ENCODE measurements around the gene ADAMTS12. TPM values are rescaled to one million over a fixed set of nuclear protein-coding genes. Genes with fewer than 3 reads are reported as not detected.

Gene ADAMTS12
- total and polyA plus RNA-seq, 3 experiments from 2014 or later, result not detected

GRCh38 chr5:33482335-33482734 lies 409.5 kb downstream of the ADAMTS12 start:
- Mint-ChIP-seq H3K9me3 (no peaks in the 10 kb centered on the region), H3K4me3 (no peak overlapping the region), H3K27ac (no peak overlapping the region), H3K4me1 (no peaks in the 10 kb centered on the region), H3K36me3 (peaks cover 0 to 13% (median under 1%) of the 10 kb centered on the region in 3 donors), H3K27me3 (no peaks in the 10 kb centered on the region)
- no peak overlapping the region for H3K4me3 ChIP-seq (ENCODE audit: low read length)
- peaks cover 3% of the 10 kb centered on the region for H3K36me3 ChIP-seq (ENCODE audit: insufficient read depth, low read length)
- no peak overlapping the region for H3K27ac ChIP-seq (ENCODE audit: low read depth, low read length)
- no peaks in the 10 kb centered on the region for H3K27me3 ChIP-seq (ENCODE audit: insufficient read depth, low read length, poor library complexity, severe bottlenecking)
- POLR2A ChIA-PET, result no interaction called here
- H3K4me1 ChIP-seq (ENCODE audit: insufficient read depth, low read length), result no peaks in the 10 kb centered on the region
- no peak for DNase-seq
- no peaks in the 10 kb centered on the region for H3K9me3 ChIP-seq (ENCODE audit: low read length)
- CTCF ChIA-PET, result no interaction called here

DNA sequence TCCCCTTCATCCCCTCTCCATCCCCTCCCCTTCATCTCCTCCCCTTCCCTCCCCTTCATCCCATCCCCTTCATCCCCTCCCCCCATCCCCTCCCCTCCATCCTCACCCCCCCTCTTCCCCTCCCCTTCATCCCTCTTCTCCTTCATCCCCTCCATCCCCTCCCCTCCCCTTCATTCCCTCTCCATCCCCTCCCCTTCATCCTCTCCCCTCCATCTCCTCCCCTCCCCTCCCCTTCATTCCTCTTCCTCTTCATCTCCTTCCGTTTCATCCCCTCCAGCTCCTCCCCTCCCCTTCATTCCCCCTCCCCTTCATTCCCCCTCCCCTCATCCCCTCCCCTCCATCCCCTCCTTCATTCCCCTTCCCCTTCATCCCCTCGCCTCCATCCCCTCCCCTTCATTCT lies 410.9 kb downstream of the ADAMTS12 start:
- Mint-ChIP-seq H3K4me3 (no peak overlapping the region), H3K27ac (no peak overlapping the region), H3K4me1 (no peaks in the 10 kb centered on the region), H3K36me3 (peaks cover 4 to 24% (median 11%) of the 10 kb centered on the region in 3 donors), H3K9me3 (no peaks in the 10 kb centered on the region), H3K27me3 (no peaks in the 10 kb centered on the region)
- no peaks in the 10 kb centered on the region for H3K9me3 ChIP-seq (ENCODE audit: low read length)
- H3K27me3 ChIP-seq (ENCODE audit: insufficient read depth, low read length, poor library complexity, severe bottlenecking), result no peaks in the 10 kb centered on the region
- H3K36me3 ChIP-seq (ENCODE audit: insufficient read depth, low read length), result peaks cover 11% of the 10 kb centered on the region
- ChIA-PET CTCF (no interaction called here), POLR2A (no interaction called here)
- no peaks in the 10 kb centered on the region for H3K4me1 ChIP-seq (ENCODE audit: insufficient read depth, low read length)
- no peak overlapping the region for H3K4me3 ChIP-seq (ENCODE audit: low read length)
- no peak for DNase-seq
- no peak overlapping the region for H3K27ac ChIP-seq (ENCODE audit: low read depth, low read length)

GRCh38 chr5:33479311-33479710 lies 412.5 kb downstream of the ADAMTS12 start:
- ChIA-PET POLR2A (no interaction called here), CTCF (no interaction called here)
- Mint-ChIP-seq H3K9me3 (no peaks in the 10 kb centered on the region), H3K27ac (no peak overlapping the region), H3K36me3 (peaks cover 20 to 40% (median 23%) of the 10 kb centered on the region in 3 donors), H3K4me3 (no peak overlapping the region), H3K27me3 (no peaks in the 10 kb centered on the region), H3K4me1 (no peaks in the 10 kb centered on the region)
- Histone ChIP-seq H3K27me3 (ENCODE audit: insufficient read depth, low read length, poor library complexity, severe bottlenecking) (no peaks in the 10 kb centered on the region), H3K4me1 (ENCODE audit: insufficient read depth, low read length) (no peaks in the 10 kb centered on the region), H3K36me3 (ENCODE audit: insufficient read depth, low read length) (peaks cover 11% of the 10 kb centered on the region), H3K27ac (ENCODE audit: low read depth, low read length) (no peak overlapping the region), H3K9me3 (ENCODE audit: low read length) (no peaks in the 10 kb centered on the region), H3K4me3 (ENCODE audit: low read length) (no peak overlapping the region)
- no peak for DNase-seq

DNA sequence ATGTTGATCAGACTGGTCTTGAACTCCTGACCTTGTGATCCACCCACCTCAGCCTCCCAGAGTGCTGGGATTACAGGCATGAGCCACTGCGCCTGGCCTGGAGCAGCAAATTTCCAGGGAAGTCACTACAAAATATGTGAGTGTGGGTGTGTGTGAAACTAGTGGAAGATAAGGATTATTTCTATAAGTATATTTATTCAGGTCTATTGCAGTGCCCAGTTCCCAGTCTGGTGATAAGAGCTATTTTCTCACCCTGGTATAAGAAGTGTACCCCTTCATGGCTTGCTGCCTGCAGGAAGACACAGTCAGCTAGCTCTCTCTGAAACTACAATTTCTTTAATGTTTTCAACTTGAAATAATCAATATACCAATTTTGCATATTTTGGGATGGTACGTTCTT lies 414.0 kb downstream of the ADAMTS12 start:
- Histone ChIP-seq H3K27me3 (ENCODE audit: insufficient read depth, low read length, poor library complexity, severe bottlenecking) (no peaks in the 10 kb centered on the region), H3K9me3 (ENCODE audit: low read length) (no peaks in the 10 kb centered on the region), H3K4me1 (ENCODE audit: insufficient read depth, low read length) (no peaks in the 10 kb centered on the region), H3K36me3 (ENCODE audit: insufficient read depth, low read length) (peaks cover 11% of the 10 kb centered on the region), H3K4me3 (ENCODE audit: low read length) (no peak overlapping the region), H3K27ac (ENCODE audit: low read depth, low read length) (no peak overlapping the region)
- Mint-ChIP-seq H3K9me3 (no peaks in the 10 kb centered on the region), H3K27ac (no peak overlapping the region), H3K27me3 (no peaks in the 10 kb centered on the region), H3K4me1 (no peaks in the 10 kb centered on the region), H3K36me3 (peaks cover 21 to 51% (median 28%) of the 10 kb centered on the region in 3 donors), H3K4me3 (no peak overlapping the region)
- ChIA-PET POLR2A (interaction anchor here (0.6 kb wide), 2 partner anchors 17 to 18 kb away, joined by 3 to 11 read pairs; no protein-coding TSS in a partner anchor), CTCF (no interaction called here)
- no peak for DNase-seq

DNA sequence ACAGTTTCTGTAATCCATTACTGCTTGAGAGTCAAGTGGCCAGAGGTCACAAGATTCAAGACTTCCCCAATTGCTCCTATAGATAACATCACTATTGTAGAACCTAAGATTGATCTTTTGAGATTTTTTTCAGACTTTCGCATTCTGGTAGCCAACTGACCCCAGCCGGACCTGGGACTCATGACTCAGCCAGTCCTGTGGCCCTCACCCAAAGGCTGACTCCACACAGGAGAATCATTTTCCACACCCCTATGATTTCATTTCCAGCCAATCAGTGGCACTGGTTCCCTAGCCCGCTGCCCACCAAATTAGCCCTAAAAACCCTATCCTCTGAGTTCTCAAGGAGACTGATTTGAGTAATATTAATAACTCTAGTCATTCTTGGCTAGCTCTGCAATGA lies 414.8 kb downstream of the ADAMTS12 start:
- no peak overlapping the region for H3K27ac Mint-ChIP-seq
- H3K4me1 ChIP-seq (ENCODE audit: insufficient read depth, low read length), result no peaks in the 10 kb centered on the region
- H3K4me3 ChIP-seq (ENCODE audit: low read length), result no peak overlapping the region
- peaks cover 8% of the 10 kb centered on the region for H3K36me3 ChIP-seq (ENCODE audit: insufficient read depth, low read length)
- no peak overlapping the region for H3K4me3 Mint-ChIP-seq
- H3K27ac ChIP-seq (ENCODE audit: low read depth, low read length), result no peak overlapping the region
- no peaks in the 10 kb centered on the region for H3K9me3 ChIP-seq (ENCODE audit: low read length)
- H3K27me3 Mint-ChIP-seq, result no peaks in the 10 kb centered on the region
- no peaks in the 10 kb centered on the region for H3K27me3 ChIP-seq (ENCODE audit: insufficient read depth, low read length, poor library complexity, severe bottlenecking)
- no peaks in the 10 kb centered on the region for H3K9me3 Mint-ChIP-seq
- POLR2A ChIA-PET, result no interaction called here
- peaks cover 28 to 58% (median 33%) of the 10 kb centered on the region in 3 donors for H3K36me3 Mint-ChIP-seq
- CTCF ChIA-PET, result no interaction called here
- no peaks in the 10 kb centered on the region for H3K4me1 Mint-ChIP-seq
- DNase-seq, result no peak

- Histone ChIP-seq H3K36me3 (ENCODE audit: insufficient read depth, low read length) (peaks cover 8% of the 10 kb centered on the region), H3K9me3 (ENCODE audit: low read length) (no peaks in the 10 kb centered on the region), H3K4me3 (ENCODE audit: low read length) (no peak overlapping the region), H3K27me3 (ENCODE audit: insufficient read depth, low read length, poor library complexity, severe bottlenecking) (no peaks in the 10 kb centered on the region), H3K4me1 (ENCODE audit: insufficient read depth, low read length) (no peaks in the 10 kb centered on the region), H3K27ac (ENCODE audit: low read depth, low read length) (no peak overlapping the region)
- Mint-ChIP-seq H3K27me3 (no peaks in the 10 kb centered on the region), H3K4me1 (no peaks in the 10 kb centered on the region), H3K9me3 (no peaks in the 10 kb centered on the region), H3K4me3 (no peak overlapping the region), H3K36me3 (peaks cover 32 to 70% (median 36%) of the 10 kb centered on the region in 3 donors), H3K27ac (peak overlapping the region in 1 of 8 donors; percentile 45)
- ChIA-PET CTCF (no interaction called here), POLR2A (no interaction called here)
- DNase-seq, result no peak
Observed at GRCh38 chr5:33475706-33476105, 416.1 kb downstream of the ADAMTS12 start.

DNA sequence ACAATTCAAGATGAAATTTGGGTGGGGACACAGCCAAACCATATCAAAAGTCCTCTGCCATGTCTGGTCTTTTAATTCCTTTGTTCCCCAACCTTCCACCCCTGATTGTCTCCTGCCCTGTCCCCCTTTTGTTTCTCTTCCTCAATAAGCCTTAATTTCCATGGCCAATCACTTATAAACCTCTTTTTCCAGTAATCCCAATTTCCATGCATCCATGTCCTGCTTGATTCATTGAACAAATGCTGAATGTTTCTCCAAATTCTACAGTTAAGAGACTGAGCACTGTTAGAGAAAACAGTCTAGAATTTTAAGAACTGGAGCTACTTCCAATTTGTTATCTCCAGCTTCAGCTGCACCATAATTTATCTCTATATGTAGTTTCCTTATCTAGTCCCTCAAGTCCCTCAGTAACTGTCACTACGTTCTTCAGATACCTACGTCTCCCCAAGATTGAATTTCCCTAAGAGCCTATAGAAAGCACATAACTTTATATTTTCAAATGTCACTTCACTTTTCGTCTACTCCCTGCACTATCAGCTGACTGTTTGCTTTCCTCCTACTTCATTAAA lies 416.8 kb downstream of the ADAMTS12 start:
- H3K4me3 Mint-ChIP-seq, result no peak overlapping the region
- no peaks in the 10 kb centered on the region for H3K4me1 Mint-ChIP-seq
- no peak overlapping the region for H3K4me3 ChIP-seq (ENCODE audit: low read length)
- H3K4me1 ChIP-seq (ENCODE audit: insufficient read depth, low read length), result no peaks in the 10 kb centered on the region
- H3K36me3 ChIP-seq (ENCODE audit: insufficient read depth, low read length), result peaks cover 8% of the 10 kb centered on the region
- H3K27ac Mint-ChIP-seq, result peak overlapping the region in 2 of 8 donors; percentile 59
- POLR2A ChIA-PET, result no interaction called here
- H3K27me3 ChIP-seq (ENCODE audit: insufficient read depth, low read length, poor library complexity, severe bottlenecking), result no peaks in the 10 kb centered on the region
- no peaks in the 10 kb centered on the region for H3K9me3 Mint-ChIP-seq
- no peak overlapping the region for H3K27ac ChIP-seq (ENCODE audit: low read depth, low read length)
- CTCF ChIA-PET, result no interaction called here
- H3K9me3 ChIP-seq (ENCODE audit: low read length), result no peaks in the 10 kb centered on the region
- no peaks in the 10 kb centered on the region for H3K27me3 Mint-ChIP-seq
- peaks cover 32 to 77% (median 39%) of the 10 kb centered on the region in 3 donors for H3K36me3 Mint-ChIP-seq
- DNase-seq, result no peak

DNA sequence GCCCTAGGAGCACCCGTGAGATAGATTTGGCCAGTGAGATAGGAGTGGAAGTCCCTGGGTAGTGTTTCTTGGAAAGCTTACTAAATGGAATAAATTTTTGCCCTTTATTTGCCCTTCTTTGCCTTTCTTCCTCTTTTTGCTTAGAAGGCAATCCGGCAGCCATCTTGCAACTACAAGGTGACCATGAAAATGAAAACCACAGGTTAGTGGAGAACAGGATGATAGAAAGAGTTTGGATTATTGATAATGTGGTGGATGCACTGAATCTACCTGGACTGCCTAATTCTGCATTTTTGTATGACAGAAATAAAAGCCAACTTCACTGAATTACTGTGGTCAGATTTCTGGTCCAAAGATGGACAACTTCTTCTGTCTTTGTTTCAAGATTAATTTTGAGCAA lies 417.8 kb downstream of the ADAMTS12 start:
- POLR2A ChIA-PET, result no interaction called here
- H3K36me3 Mint-ChIP-seq, result peaks cover 32 to 81% (median 39%) of the 10 kb centered on the region in 3 donors
- Histone ChIP-seq H3K9me3 (ENCODE audit: low read length) (no peaks in the 10 kb centered on the region), H3K4me3 (ENCODE audit: low read length) (no peak overlapping the region), H3K36me3 (ENCODE audit: insufficient read depth, low read length) (peaks cover 8% of the 10 kb centered on the region), H3K27me3 (ENCODE audit: insufficient read depth, low read length, poor library complexity, severe bottlenecking) (no peaks in the 10 kb centered on the region), H3K27ac (ENCODE audit: low read depth, low read length) (no peak overlapping the region), H3K4me1 (ENCODE audit: insufficient read depth, low read length) (no peaks in the 10 kb centered on the region)
- CTCF ChIA-PET, result interaction anchor here (1.0 kb wide), 1 partner anchor 496 kb away, joined by 3 read pairs; no protein-coding TSS in a partner anchor
- H3K27ac Mint-ChIP-seq, result no peak overlapping the region
- DNase-seq, result no peak
- H3K9me3 Mint-ChIP-seq, result no peaks in the 10 kb centered on the region
- H3K27me3 Mint-ChIP-seq, result no peaks in the 10 kb centered on the region
- no peaks in the 10 kb centered on the region for H3K4me1 Mint-ChIP-seq
- no peak overlapping the region for H3K4me3 Mint-ChIP-seq
